Pancreas (tissue), 8 donors: ENCODE measurements around the gene UBE2F. TPM values are rescaled to one million over a fixed set of nuclear protein-coding genes. Genes with fewer than 3 reads are reported as not detected.

Experiments
- polyA plus RNA-seq, 2 donors: library from polyadenylated mRNA; stranded (reverse); fragments of 200-250 nt; gene quantifications; one replicate each; pipeline ENCODE4 v1.2.3, GENCODE V29; 2013
- total RNA-seq, 6 donors: library from RNA; stranded (reverse); fragmentation: NEBNext Ultra II Directional in 4 of 6; extraction: Animal tissue kit (Norgen Biotek cat#: 25700) in 4 of 6; gene quantifications; one replicate each; pipeline versions ENCODE4 v1.2.1 to v1.2.4, GENCODE V29; 2021 to 2023
- donor health status: healthy with polysubstance abuse.
- donor health status: DM: no; HTN: no; CAD: no; lungs with moderate emphysema.
- donor health status: DM: no; HTN: no; CAD: no.
- donor health status: Bipolar disorder and iron deficiency.
- donor health status: DM: yes; HTN: yes; CAD: no.
- donor health status: DM: no; HTN: no; CAD: no.
- donor health status: DM: no; HTN: no; CAD: no.
- donor health status: DM: yes; HTN: yes; CAD: no.

The UBE2F gene
- total and polyA plus RNA-seq, 8 donors = 32.4 to 51.7 (median 40.4) TPM

Other genes with a start within 250 kb of the UBE2F start
- gene RBM44, start 168.2 kb upstream of the UBE2F start, total RNA-seq = under 1 TPM; 0.09 to 0.46 (median 0.32) TPM
- gene RBM44, start 168.2 kb upstream of the UBE2F start, polyA plus RNA-seq = under 1 TPM; 0.23 to 0.47 TPM
- 10 to 100 TPM; 53.3 to 65.3 (median 60.6) TPM for gene RAMP1, start 107.4 kb upstream of the UBE2F start, total RNA-seq
- 10 to 100 TPM; 80.1 to 87.6 TPM for gene RAMP1, start 107.4 kb upstream of the UBE2F start, polyA plus RNA-seq
- 10 to 100 TPM; 16.7 to 33.5 (median 29.0) TPM for gene SCLY, start 94.0 kb downstream of the UBE2F start, total RNA-seq
- 10 to 100 TPM; 13.8 to 17.1 TPM for gene SCLY, start 94.0 kb downstream of the UBE2F start, polyA plus RNA-seq
- gene ESPNL, start 133.3 kb downstream of the UBE2F start, total RNA-seq = under 1 TPM in 5 of 6 donors, not detected in 1; 0.05 to 0.72 (median 0.12) TPM
- gene ESPNL, start 133.3 kb downstream of the UBE2F start, polyA plus RNA-seq = under 1 TPM; 0.38 to 0.42 TPM
- under 1 TPM in 4 of 6 donors, not detected in 2; 0.03 to 0.14 (median 0.11) TPM for gene KLHL30, start 171.7 kb downstream of the UBE2F start, total RNA-seq
- gene KLHL30, start 171.7 kb downstream of the UBE2F start, polyA plus RNA-seq = under 1 TPM; 0.08 to 0.12 TPM
- under 1 TPM in 4 of 6 donors, not detected in 2; 0.14 to 0.88 (median 0.54) TPM for gene ERFE, start 192.0 kb downstream of the UBE2F start, total RNA-seq
- 1 to 10 TPM in 1 of 2 donors, under 1 TPM in 1; 0.61 to 4.9 TPM for gene ERFE, start 192.0 kb downstream of the UBE2F start, polyA plus RNA-seq
- 10 to 100 TPM; 14.0 to 25.5 (median 19.3) TPM for gene ILKAP, start 236.7 kb downstream of the UBE2F start, total RNA-seq
- 10 to 100 TPM; 62.8 to 91.6 TPM for gene ILKAP, start 236.7 kb downstream of the UBE2F start, polyA plus RNA-seq